HepG2 (cell line): Measurements from ENCODE around the gene NUP85. TPM values are rescaled to one million over a fixed set of nuclear protein-coding genes. Genes with fewer than 3 reads are reported as not detected.
A peak's percentile ranks its signal among the peaks of the same experiment; 100 is the strongest.

Experiments
- HNRNPLL ChIP-seq: fragments of 200-400 bp; formaldehyde crosslinking; IDR thresholded peaks from 2 replicates; pipeline ENCODE4 v1.6.1; 2017; ENCODE audit warnings: mild to moderate bottlenecking, low read depth, low read length; ENCODE audit not compliant: poor library complexity, severe bottlenecking
- HNRNPUL1 ChIP-seq: fragments of 200-400 bp; formaldehyde crosslinking; IDR thresholded peaks from 2 replicates; pipeline ENCODE4 v1.6.1; 2017; ENCODE audit warnings: low read depth, mild to moderate bottlenecking, low read length, moderate library complexity
- NFE2 ChIP-seq: sonication (generic); formaldehyde crosslinking; IDR thresholded peaks from 2 replicates; pipeline ENCODE4 v1.4.0; 2020; ENCODE audit warnings: missing genetic modification reagents
- PITX1 ChIP-seq: sonication (generic); formaldehyde crosslinking; IDR thresholded peaks from 2 replicates; pipeline ENCODE4 v1.5.1; 2020; ENCODE audit warnings: mild to moderate bottlenecking, missing genetic modification reagents
- SALL1 ChIP-seq: sonication (generic); formaldehyde crosslinking; IDR thresholded peaks from 2 replicates; pipeline ENCODE4 v1.8.0; 2022; ENCODE audit warnings: mild to moderate bottlenecking, missing genetic modification reagents
- SKI ChIP-seq: fragments of 450-650 bp; IDR thresholded peaks from one replicate; pipeline ENCODE4 v1.6.1; 2018; ENCODE audit warnings: mild to moderate bottlenecking; ENCODE audit not compliant: partially characterized antibody
- SRSF4 ChIP-seq: fragments of 200-400 bp; formaldehyde crosslinking; IDR thresholded peaks from one replicate; pipeline ENCODE4 v1.6.1; 2018; ENCODE audit warnings: mild to moderate bottlenecking, low read depth, low read length, moderate library complexity; ENCODE audit not compliant: poor library complexity, severe bottlenecking
- SYNCRIP ChIP-seq: fragments of 200-400 bp; formaldehyde crosslinking; IDR thresholded peaks from 2 replicates; pipeline ENCODE4 v1.6.1; 2018; ENCODE audit warnings: mild to moderate bottlenecking, low read depth, low read length; ENCODE audit not compliant: insufficient read depth
- TBX3 ChIP-seq: fragments of 450-650 bp; IDR thresholded peaks from 2 replicates; pipeline ENCODE4 v1.6.1; 2017; ENCODE audit warnings: antibody characterized with exemption, mild to moderate bottlenecking, inconsistent platforms, borderline replicate concordance
- TRIM24 ChIP-seq: sonication (generic); formaldehyde crosslinking; IDR thresholded peaks from 2 replicates; pipeline ENCODE4 v1.8.0; 2022; ENCODE audit warnings: mild to moderate bottlenecking, missing genetic modification reagents
- ZBTB21 ChIP-seq: sonication (generic); formaldehyde crosslinking; IDR thresholded peaks from 2 replicates; pipeline ENCODE4 v1.4.0; 2020; ENCODE audit warnings: missing genetic modification reagents
- ZC3H4 ChIP-seq: sonication (generic); formaldehyde crosslinking; IDR thresholded peaks from 2 replicates; pipeline ENCODE4 v1.4.0; 2020; ENCODE audit warnings: missing genetic modification reagents, borderline replicate concordance
- ZNF513 ChIP-seq: sonication (generic); formaldehyde crosslinking; conservative IDR thresholded peaks from 2 replicates; pipeline ENCODE4 v1.5.0; 2020; ENCODE audit warnings: missing genetic modification reagents
- ZNF878 ChIP-seq: sonication (generic); formaldehyde crosslinking; IDR thresholded peaks from 2 replicates; pipeline ENCODE4 v1.8.1; 2023; ENCODE audit warnings: mild to moderate bottlenecking, missing genetic modification reagents, moderate library complexity
- ZSCAN25 ChIP-seq: sonication (generic); formaldehyde crosslinking; IDR thresholded peaks from 2 replicates; pipeline ENCODE4 v1.8.0; 2022; ENCODE audit warnings: mild to moderate bottlenecking, missing genetic modification reagents
- polyA plus RNA-seq, 8 experiments: library from polyadenylated mRNA; depleted of rRNA in 3 of 8; stranded (reverse) in 7 of 8; unstranded in 1 of 8; fragments of >200 nt; fragmentation: Illumina TruSeq in 4 of 8; extraction: Trizol in 4 of 8; gene quantifications; 2 replicates each; pipeline versions ENCODE4 v1.2.1 to v1.2.3, GENCODE V29; 2011 to 2016; ENCODE audit warnings: low read depth in 4 of 8, missing spikeins in 1 of 8, mixed read lengths in 1 of 8; ENCODE audit not compliant: insufficient read depth in 1 of 8
- total RNA-seq, 5 experiments: library from RNA; depleted of rRNA; stranded (reverse); fragments of >200 nt; fragmentation: Illumina TruSeq; extraction: Trizol; gene quantifications; 2 replicates each; pipeline ENCODE4 v1.2.3, GENCODE V29; 2016; ENCODE audit warnings: low read depth in 1 of 5
- TF ChIP-seq, protein P1 (sequence below), 2 experiments: sonication (generic) in 1 of 2; formaldehyde crosslinking in 1 of 2; IDR thresholded peaks; 2 replicates each; pipeline versions ENCODE4 v1.5.1 to v1.6.1; 2011 to 2020; ENCODE audit warnings: borderline replicate concordance in 1 of 2, low read depth in 1 of 2, low read length in 1 of 2, mild to moderate bottlenecking in 1 of 2, missing genetic modification reagents in 1 of 2, moderate library complexity in 1 of 2
- TF ChIP-seq, protein P2 (sequence below): sonication (generic); formaldehyde crosslinking; IDR thresholded peaks from 2 replicates; pipeline ENCODE4 v1.5.1; 2020; ENCODE audit warnings: mild to moderate bottlenecking, missing genetic modification reagents
- TF ChIP-seq, protein P3 (sequence below): IDR thresholded peaks from 2 replicates; pipeline ENCODE4 v1.6.1; 2016; ENCODE audit warnings: control low read depth
- TF ChIP-seq, protein P4 (sequence below): sonication (generic); formaldehyde crosslinking; IDR thresholded peaks from 2 replicates; pipeline ENCODE4 v1.8.0; 2022; ENCODE audit warnings: mild to moderate bottlenecking, missing genetic modification reagents

The NUP85 gene
- total and polyA plus RNA-seq, 2 of the 13 experiments (the other 11 are each of a cell fraction or from before 2014, with no cell fraction given): 89.1 to 124 TPM

DNA sequence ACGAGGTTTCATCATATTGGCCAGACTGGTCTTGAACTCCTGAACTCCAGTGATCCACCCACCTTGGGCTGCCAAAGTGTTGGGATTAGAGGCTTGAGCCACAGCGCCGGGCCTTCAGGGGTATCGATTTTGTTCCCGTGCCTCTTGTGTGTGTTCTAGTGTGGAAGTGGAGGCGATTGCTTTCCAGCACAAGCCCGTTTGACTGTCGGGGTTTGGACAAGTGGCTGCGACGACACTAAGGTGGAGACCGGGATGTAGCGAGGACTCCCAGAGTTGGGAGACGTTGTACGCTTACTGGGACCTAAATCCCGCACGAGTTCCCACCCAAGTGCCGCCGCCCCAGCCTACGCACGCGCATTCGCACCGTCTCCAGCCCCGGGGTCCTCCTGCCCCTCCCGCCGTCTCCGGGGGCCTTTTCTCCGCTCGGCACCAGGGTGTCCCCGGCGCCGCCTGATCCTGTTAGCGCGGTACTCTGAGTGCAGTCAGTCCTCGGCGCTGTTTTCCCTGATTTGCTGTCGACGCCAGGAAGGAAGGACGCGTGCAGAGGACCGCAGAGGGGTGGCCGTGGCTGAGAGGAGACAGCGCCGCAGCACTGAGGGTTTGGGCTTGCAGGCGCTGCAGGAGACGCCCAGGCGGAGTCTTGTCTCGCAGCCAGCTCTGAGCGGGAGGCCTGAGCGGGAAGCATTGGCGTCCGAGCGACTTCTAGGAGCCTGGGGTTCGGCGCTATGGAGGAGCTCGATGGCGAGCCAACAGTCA, at the start of gene NUP85 (continued):
- TF ChIP-seq, protein P1, sequence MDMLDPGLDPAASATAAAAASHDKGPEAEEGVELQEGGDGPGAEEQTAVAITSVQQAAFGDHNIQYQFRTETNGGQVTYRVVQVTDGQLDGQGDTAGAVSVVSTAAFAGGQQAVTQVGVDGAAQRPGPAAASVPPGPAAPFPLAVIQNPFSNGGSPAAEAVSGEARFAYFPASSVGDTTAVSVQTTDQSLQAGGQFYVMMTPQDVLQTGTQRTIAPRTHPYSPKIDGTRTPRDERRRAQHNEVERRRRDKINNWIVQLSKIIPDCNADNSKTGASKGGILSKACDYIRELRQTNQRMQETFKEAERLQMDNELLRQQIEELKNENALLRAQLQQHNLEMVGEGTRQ (IDR thresholded peaks at IDR 0.05; ENCODE audit: low read depth, low read length): no peak
- TF ChIP-seq, protein P1 (CRISPR knock-in tag; IDR thresholded peaks at IDR 0.05; ENCODE audit: borderline replicate concordance): peak; percentile 12; the same call in 1 of the 2 replicates
- TF ChIP-seq TBX3 (peak; percentile 57; the same call in 1 of the 2 replicates), ZNF878 (CRISPR knock-in tag) (no peak; the same call in 1 of the 2 replicates), TRIM24 (CRISPR knock-in tag) (no peak), SRSF4 (no peak), SALL1 (peak; percentile 84), SKI (peak; percentile 96), NFE2 (CRISPR knock-in tag) (no peak), ZBTB21 (CRISPR knock-in tag) (no peak), HNRNPUL1 (no peak), ZC3H4 (CRISPR knock-in tag) (no peak), HNRNPLL (peak; percentile 93), ZNF513 (no peak), SYNCRIP (no peak), ZSCAN25 (CRISPR knock-in tag) (peak; percentile 79), PITX1 (CRISPR knock-in tag) (peak; percentile 80)
- TF ChIP-seq, protein P2, sequence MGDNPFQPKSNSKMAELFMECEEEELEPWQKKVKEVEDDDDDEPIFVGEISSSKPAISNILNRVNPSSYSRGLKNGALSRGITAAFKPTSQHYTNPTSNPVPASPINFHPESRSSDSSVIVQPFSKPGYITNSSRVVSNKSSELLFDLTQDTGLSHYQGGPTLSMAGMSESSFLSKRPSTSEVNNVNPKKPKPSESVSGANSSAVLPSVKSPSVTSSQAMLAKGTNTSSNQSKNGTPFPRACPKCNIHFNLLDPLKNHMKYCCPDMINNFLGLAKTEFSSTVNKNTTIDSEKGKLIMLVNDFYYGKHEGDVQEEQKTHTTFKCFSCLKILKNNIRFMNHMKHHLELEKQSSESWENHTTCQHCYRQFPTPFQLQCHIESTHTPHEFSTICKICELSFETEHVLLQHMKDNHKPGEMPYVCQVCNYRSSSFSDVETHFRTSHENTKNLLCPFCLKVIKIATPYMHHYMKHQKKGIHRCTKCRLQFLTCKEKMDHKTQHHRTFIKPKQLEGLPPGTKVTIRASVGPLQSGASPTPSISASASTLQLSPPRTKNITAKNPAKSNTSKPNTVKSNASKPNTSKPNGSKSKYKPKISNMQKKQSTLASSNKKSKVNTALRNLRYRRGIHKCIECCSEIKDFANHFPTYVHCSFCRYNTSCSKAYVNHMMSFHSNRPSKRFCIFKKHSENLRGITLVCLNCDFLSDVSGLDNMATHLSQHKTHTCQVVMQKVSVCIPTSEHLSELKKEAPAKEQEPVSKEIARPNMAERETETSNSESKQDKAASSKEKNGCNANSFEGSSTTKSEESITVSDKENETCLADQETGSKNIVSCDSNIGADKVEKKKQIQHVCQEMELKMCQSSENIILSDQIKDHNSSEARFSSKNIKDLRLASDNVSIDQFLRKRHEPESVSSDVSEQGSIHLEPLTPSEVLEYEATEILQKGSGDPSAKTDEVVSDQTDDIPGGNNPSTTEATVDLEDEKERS (CRISPR knock-in tag): peak; percentile 87
- TF ChIP-seq, protein P3, sequence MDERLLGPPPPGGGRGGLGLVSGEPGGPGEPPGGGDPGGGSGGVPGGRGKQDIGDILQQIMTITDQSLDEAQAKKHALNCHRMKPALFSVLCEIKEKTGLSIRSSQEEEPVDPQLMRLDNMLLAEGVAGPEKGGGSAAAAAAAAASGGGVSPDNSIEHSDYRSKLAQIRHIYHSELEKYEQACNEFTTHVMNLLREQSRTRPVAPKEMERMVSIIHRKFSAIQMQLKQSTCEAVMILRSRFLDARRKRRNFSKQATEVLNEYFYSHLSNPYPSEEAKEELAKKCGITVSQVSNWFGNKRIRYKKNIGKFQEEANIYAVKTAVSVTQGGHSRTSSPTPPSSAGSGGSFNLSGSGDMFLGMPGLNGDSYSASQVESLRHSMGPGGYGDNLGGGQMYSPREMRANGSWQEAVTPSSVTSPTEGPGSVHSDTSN (CRISPR knock-in tag): no peak
- TF ChIP-seq, protein P4, sequence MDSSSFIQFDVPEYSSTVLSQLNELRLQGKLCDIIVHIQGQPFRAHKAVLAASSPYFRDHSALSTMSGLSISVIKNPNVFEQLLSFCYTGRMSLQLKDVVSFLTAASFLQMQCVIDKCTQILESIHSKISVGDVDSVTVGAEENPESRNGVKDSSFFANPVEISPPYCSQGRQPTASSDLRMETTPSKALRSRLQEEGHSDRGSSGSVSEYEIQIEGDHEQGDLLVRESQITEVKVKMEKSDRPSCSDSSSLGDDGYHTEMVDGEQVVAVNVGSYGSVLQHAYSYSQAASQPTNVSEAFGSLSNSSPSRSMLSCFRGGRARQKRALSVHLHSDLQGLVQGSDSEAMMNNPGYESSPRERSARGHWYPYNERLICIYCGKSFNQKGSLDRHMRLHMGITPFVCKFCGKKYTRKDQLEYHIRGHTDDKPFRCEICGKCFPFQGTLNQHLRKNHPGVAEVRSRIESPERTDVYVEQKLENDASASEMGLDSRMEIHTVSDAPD (CRISPR knock-in tag): no peak
